Endothelial cell (in vitro differentiated cells): ENCODE data around the gene SLC5A6. TPM values are rescaled to one million over a fixed set of nuclear protein-coding genes. Genes with fewer than 3 reads are reported as not detected.
"Not testable (repeated sequence)": the region's sequence is repeated elsewhere in the genome, so short reads cannot be mapped to it uniquely, and the experiment has no call there.

Experiments
- DNase-seq: peaks from one replicate; pipeline ENCODE4 v3.0.0; 2021; ENCODE audit warnings: low spot score
- H3K27ac Mint-ChIP-seq: one replicate; pipeline ENCODE4 v1.8.0; 2021; ENCODE audit warnings: mixed read lengths, inconsistent platforms; ENCODE audit not compliant: unreplicated experiment
- H3K27me3 Mint-ChIP-seq: one replicate; pipeline ENCODE4 v1.8.0; 2021; ENCODE audit warnings: mild to moderate bottlenecking, moderate library complexity, mixed read lengths, inconsistent platforms; ENCODE audit not compliant: unreplicated experiment
- H3K36me3 Mint-ChIP-seq: one replicate; pipeline ENCODE4 v1.8.0; 2021; ENCODE audit warnings: mild to moderate bottlenecking, low read depth, mixed read lengths, inconsistent platforms; ENCODE audit not compliant: unreplicated experiment
- H3K4me1 Mint-ChIP-seq: one replicate; pipeline ENCODE4 v1.8.0; 2021; ENCODE audit warnings: mild to moderate bottlenecking, mixed read lengths, inconsistent platforms; ENCODE audit not compliant: unreplicated experiment
- H3K4me3 Mint-ChIP-seq: one replicate; pipeline ENCODE4 v1.8.0; 2021; ENCODE audit warnings: mild to moderate bottlenecking, mixed read lengths, inconsistent platforms; ENCODE audit not compliant: unreplicated experiment
- H3K9me3 Mint-ChIP-seq: one replicate; pipeline ENCODE4 v1.8.0; 2021; ENCODE audit warnings: mixed read lengths, inconsistent platforms; ENCODE audit not compliant: unreplicated experiment
- total RNA-seq: library from RNA; stranded (reverse); fragmentation: NEBNext Ultra II Directional; extraction: Animal tissue kit (Norgen Biotek cat#: 25700); gene quantifications from one replicate; pipeline ENCODE4 v1.2.1, GENCODE V29; 2021; ENCODE audit not compliant: unreplicated experiment
- TF ChIP-seq, protein P1 (sequence below): fragments of 200-600 bp; sonication (generic); IDR thresholded peaks from one replicate; pipeline ENCODE4 v1.5.0; 2021; ENCODE audit warnings: antibody characterized with exemption; ENCODE audit not compliant: unreplicated experiment

SLC5A6 gene
- total RNA-seq, 1 donor from 2014 or later, result 63.0 TPM

DNA sequence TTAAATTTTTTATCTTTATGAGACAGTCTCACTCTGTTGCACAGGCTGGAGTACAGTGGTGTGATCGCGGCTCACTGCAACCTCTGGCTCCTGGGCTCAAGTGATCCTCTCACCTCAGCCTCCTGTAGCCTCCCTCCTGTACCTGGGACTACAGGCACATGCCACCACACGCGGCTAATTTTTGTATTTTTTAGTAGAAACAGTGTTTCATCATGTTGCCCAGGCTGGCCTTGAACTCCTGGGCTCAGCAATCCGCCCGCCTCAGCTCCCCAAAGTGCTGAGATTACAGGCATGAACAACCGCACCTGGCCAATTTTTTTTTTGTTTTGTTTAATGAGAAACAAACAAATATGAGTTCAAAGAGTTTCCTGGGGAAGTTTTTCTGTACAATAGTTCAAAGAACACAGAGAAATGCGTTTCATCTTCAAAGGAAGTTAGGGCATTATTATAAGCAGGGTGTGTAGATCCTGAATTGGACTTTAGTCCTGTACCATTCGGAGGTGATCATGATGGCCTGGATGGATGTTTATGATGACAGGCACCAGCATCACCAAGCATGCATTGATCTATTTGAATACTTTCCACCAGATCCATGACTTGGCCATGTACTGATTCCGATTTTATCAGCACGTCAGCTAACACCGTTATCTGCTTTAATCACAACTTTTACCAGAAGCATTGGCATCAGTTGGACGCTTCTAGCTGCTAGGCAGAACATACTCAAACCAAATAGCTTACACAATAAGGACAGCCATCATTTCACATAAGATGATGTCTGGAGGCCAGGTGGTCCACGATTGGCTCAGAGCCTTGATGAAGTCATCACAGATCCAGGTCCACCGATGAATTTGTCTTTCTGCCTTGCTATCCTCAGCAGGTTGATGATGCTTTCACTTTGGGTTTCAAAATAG is 34.4 kb downstream of the SLC5A6 start:
- peaks cover 1% of the 10 kb centered on the region for H3K27me3 Mint-ChIP-seq
- H3K4me1 Mint-ChIP-seq, result no peaks in the 10 kb centered on the region
- no peak for DNase-seq
- no peaks in the 10 kb centered on the region for H3K9me3 Mint-ChIP-seq
- H3K27ac Mint-ChIP-seq, result no peak overlapping the region
- TF ChIP-seq, protein P1, sequence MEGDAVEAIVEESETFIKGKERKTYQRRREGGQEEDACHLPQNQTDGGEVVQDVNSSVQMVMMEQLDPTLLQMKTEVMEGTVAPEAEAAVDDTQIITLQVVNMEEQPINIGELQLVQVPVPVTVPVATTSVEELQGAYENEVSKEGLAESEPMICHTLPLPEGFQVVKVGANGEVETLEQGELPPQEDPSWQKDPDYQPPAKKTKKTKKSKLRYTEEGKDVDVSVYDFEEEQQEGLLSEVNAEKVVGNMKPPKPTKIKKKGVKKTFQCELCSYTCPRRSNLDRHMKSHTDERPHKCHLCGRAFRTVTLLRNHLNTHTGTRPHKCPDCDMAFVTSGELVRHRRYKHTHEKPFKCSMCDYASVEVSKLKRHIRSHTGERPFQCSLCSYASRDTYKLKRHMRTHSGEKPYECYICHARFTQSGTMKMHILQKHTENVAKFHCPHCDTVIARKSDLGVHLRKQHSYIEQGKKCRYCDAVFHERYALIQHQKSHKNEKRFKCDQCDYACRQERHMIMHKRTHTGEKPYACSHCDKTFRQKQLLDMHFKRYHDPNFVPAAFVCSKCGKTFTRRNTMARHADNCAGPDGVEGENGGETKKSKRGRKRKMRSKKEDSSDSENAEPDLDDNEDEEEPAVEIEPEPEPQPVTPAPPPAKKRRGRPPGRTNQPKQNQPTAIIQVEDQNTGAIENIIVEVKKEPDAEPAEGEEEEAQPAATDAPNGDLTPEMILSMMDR, result no peak
- H3K36me3 Mint-ChIP-seq, result no peaks in the 10 kb centered on the region
- H3K4me3 Mint-ChIP-seq, result no peak overlapping the region

DNA sequence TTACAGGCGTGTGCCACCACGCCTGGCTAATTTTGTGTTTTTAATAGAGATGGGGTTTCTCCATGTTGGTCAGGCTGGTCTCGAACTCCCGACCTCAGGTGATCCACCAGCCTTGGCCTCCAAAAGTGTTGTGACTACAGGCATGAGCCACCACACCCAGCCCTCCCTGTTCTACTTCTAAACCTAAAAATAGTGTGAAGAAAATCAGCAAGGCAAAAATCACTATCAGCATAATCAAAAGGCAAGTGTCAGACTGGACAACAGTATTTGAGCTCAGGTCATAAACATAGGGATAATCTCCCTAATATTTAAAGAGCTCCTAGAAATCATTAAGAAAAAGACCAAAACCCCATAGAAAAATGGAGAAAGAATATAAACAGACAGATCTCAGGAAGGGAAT is 36.3 kb downstream of the SLC5A6 start:
- H3K4me3 Mint-ChIP-seq, H3K4me1 Mint-ChIP-seq, H3K27ac Mint-ChIP-seq, H3K36me3 Mint-ChIP-seq, H3K27me3 Mint-ChIP-seq, H3K9me3 Mint-ChIP-seq, DNase-seq: not testable (repeated sequence)

DNA sequence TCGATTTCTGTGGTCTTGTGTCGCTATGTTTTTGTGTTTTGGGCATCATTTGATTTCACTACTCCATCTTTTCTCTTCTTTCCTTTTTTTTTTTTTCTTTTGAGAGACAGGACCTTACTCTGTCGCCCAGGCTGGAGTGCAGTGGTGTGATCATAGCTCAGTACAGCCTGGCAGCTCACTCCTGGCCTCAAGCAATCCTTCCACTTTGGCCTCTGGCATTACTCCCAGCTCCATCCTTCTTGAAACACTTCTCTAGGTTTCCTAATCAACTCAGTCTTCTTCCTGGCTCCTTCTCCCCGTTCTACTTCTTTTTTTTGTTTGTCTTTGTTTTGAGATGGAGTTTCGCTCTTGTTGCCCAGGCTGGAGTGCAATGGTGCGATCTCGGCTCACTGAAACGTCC is 36.7 kb downstream of the SLC5A6 start:
- TF ChIP-seq, protein P1, result no peak
- H3K27me3 Mint-ChIP-seq, result peaks cover 1% of the 10 kb centered on the region
- H3K27ac Mint-ChIP-seq, result no peak overlapping the region
- H3K36me3 Mint-ChIP-seq, result no peaks in the 10 kb centered on the region
- no peak overlapping the region for H3K4me3 Mint-ChIP-seq
- no peaks in the 10 kb centered on the region for H3K4me1 Mint-ChIP-seq
- no peak for DNase-seq
- H3K9me3 Mint-ChIP-seq, result no peaks in the 10 kb centered on the region

DNA sequence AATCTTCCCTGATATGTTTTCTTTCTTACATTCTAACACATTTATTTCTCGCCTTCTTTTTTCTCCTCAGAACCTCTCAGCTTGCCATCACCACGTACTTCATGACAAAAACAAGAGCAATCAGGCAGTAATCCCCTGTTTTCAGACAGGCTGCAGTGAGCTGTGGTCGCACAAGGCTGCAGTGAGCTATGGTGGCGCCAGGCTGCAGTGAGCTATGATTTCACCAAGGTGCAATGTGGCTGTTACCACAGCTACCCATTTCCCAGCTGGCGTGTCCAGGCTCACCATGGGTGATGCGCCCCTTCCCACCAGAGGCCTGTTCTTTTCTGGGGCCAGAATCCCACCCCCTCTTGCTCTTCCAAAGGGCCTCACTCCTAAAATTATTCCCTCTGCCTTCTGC is 37.4 kb downstream of the SLC5A6 start:
- Mint-ChIP-seq H3K4me3 (no peak overlapping the region), H3K36me3 (no peaks in the 10 kb centered on the region), H3K27ac (no peak overlapping the region), H3K27me3 (peaks cover 1% of the 10 kb centered on the region), H3K9me3 (no peaks in the 10 kb centered on the region), H3K4me1 (no peaks in the 10 kb centered on the region)
- DNase-seq, result no peak
- TF ChIP-seq, protein P1, result no peak

DNA sequence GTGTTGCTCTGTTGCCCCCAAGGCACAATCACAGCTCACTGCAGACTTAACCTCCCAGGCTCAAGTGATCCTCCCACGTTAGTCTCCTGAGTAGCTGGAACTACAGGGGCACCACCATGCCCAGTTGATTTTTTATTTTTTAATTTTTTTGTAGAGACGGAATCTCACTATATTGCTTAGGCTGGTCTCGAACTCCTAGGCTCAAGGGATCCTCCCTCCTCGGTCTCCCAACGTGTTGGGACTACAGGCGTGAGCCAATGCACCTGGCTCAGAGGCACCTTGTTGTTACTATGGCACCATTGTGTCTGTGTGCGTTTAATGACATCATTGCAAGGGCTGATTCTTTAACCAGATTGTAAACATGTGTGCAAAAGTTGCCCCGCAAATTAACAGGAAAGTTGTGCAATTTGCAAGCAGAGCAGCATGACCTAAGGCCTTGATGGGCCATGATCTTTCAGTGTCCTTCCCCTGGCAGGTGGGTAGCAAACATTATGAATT is 40.7 kb downstream of the SLC5A6 start:
- TF ChIP-seq, protein P1, result no peak
- Mint-ChIP-seq H3K27ac (no peak overlapping the region), H3K9me3 (no peaks in the 10 kb centered on the region)

More for the DNA sequence above, 40.7 kb downstream of the SLC5A6 start:
- H3K4me1 Mint-ChIP-seq, result no peaks in the 10 kb centered on the region
- no peaks in the 10 kb centered on the region for H3K36me3 Mint-ChIP-seq
- no peaks in the 10 kb centered on the region for H3K27me3 Mint-ChIP-seq
- DNase-seq, result no peak
- no peak overlapping the region for H3K4me3 Mint-ChIP-seq
